Body of pancreas (tissue), 4 donors: Measurements from ENCODE around the gene SUCO. TPM values are rescaled to one million over a fixed set of nuclear protein-coding genes. Genes with fewer than 3 reads are reported as not detected.

ENCODE experiments used
- ATAC-seq: fragments of 150-250 bp; one replicate; pipeline ENCODE4 v1.9.1; 2016
- DNase-seq, 4 donors: peaks; one replicate each; pipeline ENCODE4 v3.0.0-alpha.2; 2019
- H3K27ac ChIP-seq, 4 donors: fragments of 200-600 bp; sonication (generic); 1 replicate in 3 of 4; 2 replicates in 1 of 4; pipeline versions ENCODE4 v1.5.1 to v1.6.1; 2016 to 2019; ENCODE audit warnings: mild to moderate bottlenecking in 1 of 4, mixed read lengths in 1 of 4, moderate library complexity in 1 of 4
- H3K27me3 ChIP-seq, 2 donors: fragments of 200-600 bp; sonication (generic); one replicate each; pipeline ENCODE4 v1.6.0; 2016; ENCODE audit warnings: mild to moderate bottlenecking in 1 of 2
- H3K36me3 ChIP-seq, 2 donors: fragments of 200-600 bp; sonication (generic); replicated peaks in 1 of 2; 2 replicates each; pipeline ENCODE4 v1.5.1; 2016; ENCODE audit warnings: low read depth in 2 of 2; ENCODE audit not compliant: insufficient read depth in 1 of 2
- H3K4me1 ChIP-seq: fragments of 200-600 bp; sonication (generic); one replicate; pipeline ENCODE4 v1.6.0; 2016
- H3K4me3 ChIP-seq, 2 donors: fragments of 200-600 bp; sonication (generic); 1 replicate in 1 of 2; 2 replicates in 1 of 2; pipeline ENCODE4 v1.5.1; 2016 to 2019
- H3K9me3 ChIP-seq, 3 donors: fragments of 200-600 bp; sonication (generic); 1 replicate in 2 of 3; 2 replicates in 1 of 3; pipeline ENCODE4 v1.5.1; 2016
- CTCF ChIP-seq, 7 experiments: fragments of 450-650 bp in 4 of 7; fragments of 200-600 bp in 3 of 7; sonication (generic) in 3 of 7; IDR thresholded peaks; one replicate each; pipeline ENCODE4 v1.5.1; 2016 to 2019; ENCODE audit warnings: antibody characterized with exemption in 7 of 7
- POLR2A ChIP-seq, 3 donors: fragments of 450-650 bp; IDR thresholded peaks; one replicate each; pipeline ENCODE4 v1.6.1; 2016; ENCODE audit warnings: antibody characterized with exemption in 3 of 3, mild to moderate bottlenecking in 2 of 3
- WGBS, 2 donors: methylation state at CpG; one replicate each; pipeline ENCODE4 v1.1.5; 2017; 5-methylcytosine and 5-hydroxymethylcytosine counted together
- intact Hi-C: fragments of 100-400 bp; cut with DNase I; formaldehyde crosslinking; loops from one replicate; pipeline ENCODE4 v1.15.1; 2023
- total RNA-seq, 2 donors: library from RNA; depleted of rRNA; stranded (reverse); fragments of >200 nt; gene quantifications; one replicate each; pipeline ENCODE4 v1.1.0, GENCODE V29; 2016

SUCO gene
- total RNA-seq, 2 donors from 2014 or later = 61.0 to 68.6 TPM

GRCh38 chr1:172630056-172630818 lies 97.3 kb downstream of the SUCO start:
- intact Hi-C loops = no loop called here
- ATAC-seq (no peak), DNase-seq (no peak)
- TF ChIP-seq POLR2A (IDR thresholded peaks at IDR 0.05) (no peak), CTCF (IDR thresholded peaks at IDR 0.05) (no peak)
- Histone ChIP-seq H3K9me3 (no peaks in the 10 kb centered on the region), H3K4me3 (no peak overlapping the region), H3K27ac (no peak overlapping the region), H3K27me3 (no peaks in the 10 kb centered on the region), H3K4me1 (no peaks in the 10 kb centered on the region), H3K36me3 (no peaks in the 10 kb centered on the region)
- 86 to 87% methylated on average over 11 of the region's 11 CpGs for WGBS, 2 donors

GRCh38 chr1:172630868-172631267 lies 97.9 kb downstream of the SUCO start:
- no peak for ATAC-seq
- DNase-seq = no peak
- Histone ChIP-seq H3K4me3 (no peak overlapping the region), H3K27ac (no peak overlapping the region), H3K4me1 (no peaks in the 10 kb centered on the region), H3K9me3 (no peaks in the 10 kb centered on the region), H3K36me3 (no peaks in the 10 kb centered on the region), H3K27me3 (no peaks in the 10 kb centered on the region)
- intact Hi-C loops = no loop called here
- 51 to 58% methylated on average over 3 of the region's 3 CpGs for WGBS, 2 donors
- no peak for TF ChIP-seq CTCF (IDR thresholded peaks at IDR 0.05)
- TF ChIP-seq POLR2A (IDR thresholded peaks at IDR 0.05) = no peak

- no peaks in the 10 kb centered on the region for H3K36me3 ChIP-seq
- 88 to 90% methylated on average over 2 of the region's 2 CpGs for WGBS, 2 donors
- no peak for ATAC-seq
- no peaks in the 10 kb centered on the region for H3K4me1 ChIP-seq
- TF ChIP-seq POLR2A (IDR thresholded peaks at IDR 0.05) (no peak), CTCF (IDR thresholded peaks at IDR 0.05) (no peak)
- intact Hi-C loops = no loop called here
- H3K27ac ChIP-seq = no peak overlapping the region
- DNase-seq = no peak
- H3K9me3 ChIP-seq = no peaks in the 10 kb centered on the region
- no peak overlapping the region for H3K4me3 ChIP-seq
- H3K27me3 ChIP-seq = no peaks in the 10 kb centered on the region
Observed at GRCh38 chr1:172637522-172637921, 104.6 kb downstream of the SUCO start.

- ATAC-seq (no peak), DNase-seq (no peak)
- Histone ChIP-seq H3K36me3 (no peaks in the 10 kb centered on the region), H3K9me3 (no peaks in the 10 kb centered on the region), H3K27ac (no peak overlapping the region), H3K4me1 (no peaks in the 10 kb centered on the region), H3K27me3 (no peaks in the 10 kb centered on the region), H3K4me3 (no peak overlapping the region)
- intact Hi-C loops = no loop called here
- TF ChIP-seq POLR2A (IDR thresholded peaks at IDR 0.05) = no peak
- 83 to 88% methylated on average over 2 of the region's 2 CpGs for WGBS, 2 donors
Observed at GRCh38 chr1:172638249-172638648, 105.3 kb downstream of the SUCO start.

- DNase-seq (no peak), ATAC-seq (no peak)
- intact Hi-C loops = no loop called here
Observed at GRCh38 chr1:172638885-172639831, 106.2 kb downstream of the SUCO start.

More at GRCh38 chr1:172638885-172639831, 106.2 kb downstream of the SUCO start:
- H3K27me3 ChIP-seq = no peaks in the 10 kb centered on the region
- TF ChIP-seq CTCF (IDR thresholded peaks at IDR 0.05) (no peak), POLR2A (IDR thresholded peaks at IDR 0.05) (no peak)
- H3K4me3 ChIP-seq = no peak overlapping the region
- H3K9me3 ChIP-seq = no peaks in the 10 kb centered on the region
- no peaks in the 10 kb centered on the region for H3K36me3 ChIP-seq
- no peak overlapping the region for H3K27ac ChIP-seq
- 51 to 58% methylated on average over 9 of the region's 9 CpGs for WGBS, 2 donors
- H3K4me1 ChIP-seq = no peaks in the 10 kb centered on the region
